H9 (cell line): ENCODE data around the gene SRP68. TPM values are rescaled to one million over a fixed set of nuclear protein-coding genes. Genes with fewer than 3 reads are reported as not detected.

ENCODE experiments used
- DNase-seq: peaks from one replicate; pipeline ENCODE4 v3.0.0-alpha.2; 2017
- H2AFZ ChIP-seq: one replicate; pipeline ENCODE4 v1.6.1; 2013; ENCODE audit warnings: mild to moderate bottlenecking, low read length, control low read depth, moderate library complexity
- H2AK5ac ChIP-seq: 2 replicates; pipeline ENCODE4 v1.6.1; 2013; ENCODE audit warnings: low read length, control low read depth, mixed read lengths; ENCODE audit not compliant: insufficient read length
- H2BK120ac ChIP-seq: one replicate; pipeline ENCODE4 v1.6.1; 2013; ENCODE audit warnings: low read depth, mild to moderate bottlenecking, low read length, control low read depth, inconsistent platforms; ENCODE audit not compliant: poor library complexity, severe bottlenecking
- H2BK12ac ChIP-seq: 2 replicates; pipeline ENCODE4 v1.6.1; 2013; ENCODE audit warnings: low read length, control low read depth, mixed read lengths, low read depth; ENCODE audit not compliant: insufficient read length
- H2BK15ac ChIP-seq: 2 replicates; pipeline ENCODE4 v1.6.1; 2013; ENCODE audit warnings: low read depth, low read length, control low read depth
- H2BK20ac ChIP-seq: one replicate; pipeline ENCODE4 v1.6.1; 2013; ENCODE audit warnings: low read depth, mild to moderate bottlenecking, low read length, control low read depth, inconsistent platforms; ENCODE audit not compliant: poor library complexity, severe bottlenecking
- H2BK5ac ChIP-seq: 2 replicates; pipeline ENCODE4 v1.6.1; 2013; ENCODE audit warnings: low read length, control low read depth, mixed read lengths; ENCODE audit not compliant: insufficient read length
- H3K14ac ChIP-seq: 2 replicates; pipeline ENCODE4 v1.6.1; 2013; ENCODE audit warnings: low read length, control low read depth; ENCODE audit not compliant: insufficient read depth
- H3K18ac ChIP-seq: 2 replicates; pipeline ENCODE4 v1.6.1; 2013; ENCODE audit warnings: low read depth, mild to moderate bottlenecking, mixed read lengths, low read length, control low read depth; ENCODE audit not compliant: insufficient read length
- H3K23ac ChIP-seq: 2 replicates; pipeline ENCODE4 v1.6.1; 2013; ENCODE audit warnings: low read length, control low read depth, mixed read lengths, low read depth; ENCODE audit not compliant: insufficient read length
- H3K23me2 ChIP-seq: 2 replicates; pipeline ENCODE4 v1.6.1; 2013; ENCODE audit warnings: low read depth, mild to moderate bottlenecking, mixed read lengths, low read length, control low read depth; ENCODE audit not compliant: insufficient read length, poor library complexity, severe bottlenecking
- H3K27ac ChIP-seq: 2 replicates; pipeline ENCODE4 v1.5.1; 2013; ENCODE audit warnings: low read length, control low read depth, mixed read lengths, low read depth; ENCODE audit not compliant: insufficient read length
- H3K27me3 ChIP-seq: 2 replicates; pipeline ENCODE4 v1.6.1; 2013; ENCODE audit warnings: low read length, control low read depth, inconsistent platforms; ENCODE audit not compliant: insufficient read depth
- H3K4ac ChIP-seq: 2 replicates; pipeline ENCODE4 v1.6.1; 2013; ENCODE audit warnings: low read depth, mild to moderate bottlenecking, control low read depth, inconsistent platforms, low read length, moderate library complexity
- H3K4me1 ChIP-seq: 2 replicates; pipeline ENCODE4 v1.6.1; 2013; ENCODE audit warnings: low read length, control low read depth, inconsistent platforms; ENCODE audit not compliant: insufficient read depth
- H3K4me2 ChIP-seq: 2 replicates; pipeline ENCODE4 v1.6.1; 2013; ENCODE audit warnings: low read length, control low read depth, mixed read lengths; ENCODE audit not compliant: insufficient read length, insufficient read depth
- H3K56ac ChIP-seq: 2 replicates; pipeline ENCODE4 v1.6.1; 2013; ENCODE audit warnings: low read depth, mild to moderate bottlenecking, mixed read lengths, low read length, control low read depth; ENCODE audit not compliant: insufficient read length
- H3K79me1 ChIP-seq: 2 replicates; pipeline ENCODE4 v1.6.1; 2013; ENCODE audit warnings: low read depth, mild to moderate bottlenecking, moderate library complexity, low read length, control low read depth, inconsistent platforms; ENCODE audit not compliant: insufficient read depth, poor library complexity, severe bottlenecking
- H3K79me2 ChIP-seq: 2 replicates; pipeline ENCODE4 v1.6.1; 2013; ENCODE audit warnings: low read length, control low read depth, inconsistent platforms; ENCODE audit not compliant: insufficient read depth
- H3K9ac ChIP-seq: 2 replicates; pipeline ENCODE4 v1.6.1; 2013; ENCODE audit warnings: low read length, control low read depth, mixed read lengths; ENCODE audit not compliant: insufficient read length; ENCODE audit errors: extremely low read depth
- H3K9me3 ChIP-seq: one replicate; pipeline ENCODE4 v1.6.1; 2013; ENCODE audit warnings: low read depth, low read length, inconsistent platforms; ENCODE audit not compliant: control insufficient read depth
- H3T11ph ChIP-seq: one replicate; pipeline ENCODE4 v1.6.1; 2013; ENCODE audit warnings: mild to moderate bottlenecking, low read length, control low read depth, inconsistent platforms
- H4K20me1 ChIP-seq: one replicate; pipeline ENCODE4 v1.6.1; 2013; ENCODE audit not compliant: control insufficient read depth, insufficient read length, insufficient read depth
- H4K5ac ChIP-seq: 2 replicates; pipeline ENCODE4 v1.6.1; 2013; ENCODE audit warnings: low read depth, mild to moderate bottlenecking, mixed read lengths, low read length, control low read depth; ENCODE audit not compliant: insufficient read length
- H4K8ac ChIP-seq: replicated peaks from 2 replicates; pipeline ENCODE4 v1.6.1; 2013; ENCODE audit warnings: low read length, control low read depth, mixed read lengths, low read depth; ENCODE audit not compliant: insufficient read length
- H4K91ac ChIP-seq: 2 replicates; pipeline ENCODE4 v1.6.1; 2013; ENCODE audit warnings: low read depth, mild to moderate bottlenecking, moderate library complexity, mixed read lengths, low read length, control low read depth; ENCODE audit not compliant: insufficient read length
- H3K27ac Mint-ChIP-seq, 3 experiments: 2 replicates in 2 of 3; 3 replicates in 1 of 3; pipeline ENCODE4 v1.8.0; 2020 to 2021; ENCODE audit warnings: mixed read lengths in 3 of 3, mild to moderate bottlenecking in 1 of 3, moderate library complexity in 1 of 3
- H3K27me3 Mint-ChIP-seq: 2 replicates; pipeline ENCODE4 v1.8.0; 2021; ENCODE audit warnings: low read depth, mild to moderate bottlenecking, moderate library complexity, mixed read lengths
- H3K36me3 Mint-ChIP-seq, 3 experiments: 2 replicates in 2 of 3; 3 replicates in 1 of 3; pipeline ENCODE4 v1.8.0; 2020 to 2021; ENCODE audit warnings: low read depth in 3 of 3, mixed read lengths in 3 of 3; ENCODE audit not compliant: insufficient read depth in 1 of 3
- H3K4me1 Mint-ChIP-seq, 2 experiments: 2 replicates each; pipeline ENCODE4 v1.8.0; 2020; ENCODE audit warnings: mixed read lengths in 2 of 2
- H3K4me3 Mint-ChIP-seq, 2 experiments: 2 replicates in 1 of 2; 3 replicates in 1 of 2; pipeline ENCODE4 v1.8.0; 2020 to 2021; ENCODE audit warnings: mild to moderate bottlenecking in 2 of 2, mixed read lengths in 2 of 2, moderate library complexity in 1 of 2
- H3K9me3 Mint-ChIP-seq, 2 experiments: 2 replicates in 1 of 2; 3 replicates in 1 of 2; pipeline ENCODE4 v1.8.0; 2020; ENCODE audit warnings: mild to moderate bottlenecking in 2 of 2, mixed read lengths in 2 of 2, moderate library complexity in 1 of 2
- CTCF ChIP-seq: fragments of 200-600 bp; sonication (generic); conservative IDR thresholded peaks from 3 replicates; pipeline ENCODE4 v1.8.0; 2021; ENCODE audit warnings: antibody characterized with exemption, mild to moderate bottlenecking
- WGBS: extraction: QIAGEN DNeasy Blood & Tissue Kit; methylation state at CpG from one replicate; pipeline ENCODE4 v1.1.7; 2013; ENCODE audit warnings: missing lambda C conversion rate, low lambda C conversion rate, mixed read lengths; ENCODE audit not compliant: insufficient read length; ENCODE audit errors: extremely low coverage; 5-methylcytosine and 5-hydroxymethylcytosine counted together
- total RNA-seq: library from RNA; stranded (reverse); gene quantifications from 2 replicates; pipeline ENCODE4 v1.2.1, GENCODE V29; 2021

SRP68 gene
- total RNA-seq, 1 experiment from 2014 or later = 86.1 TPM

GRCh38 chr17:76119409-76120371 lies 47.4 kb upstream of the SRP68 start:
- no peaks in the 10 kb centered on the region for H3K79me2 ChIP-seq
- Mint-ChIP-seq H3K27me3 (peaks cover 5% of the 10 kb centered on the region), H3K4me3 (no peak overlapping the region), H3K4me1 (peaks cover 26 to 27% of the 10 kb centered on the region in 2 experiments), H3K27ac (no peak overlapping the region), H3K36me3 (no peaks in the 10 kb centered on the region), H3K9me3 (peaks cover 0 to 2% of the 10 kb centered on the region in 2 experiments; a peak in 1 of 5 replicates)
- no peaks in the 10 kb centered on the region for H3K9me3 ChIP-seq
- no peak overlapping the region for H2BK5ac ChIP-seq
- H2AFZ ChIP-seq = no peak overlapping the region
- no peak overlapping the region for H3K9ac ChIP-seq
- no peak overlapping the region for H3K14ac ChIP-seq
- no peak overlapping the region for H3K27ac ChIP-seq
- no peaks in the 10 kb centered on the region for H4K20me1 ChIP-seq
- H2BK15ac ChIP-seq = no peak overlapping the region
- H3K27me3 ChIP-seq = no peaks in the 10 kb centered on the region
- no peak overlapping the region for H2BK12ac ChIP-seq
- H3K79me1 ChIP-seq = no peaks in the 10 kb centered on the region
- no peak overlapping the region for H3K18ac ChIP-seq
- no peaks in the 10 kb centered on the region for H3K23me2 ChIP-seq
- H2AK5ac ChIP-seq = no peak overlapping the region
- H3K23ac ChIP-seq = no peak overlapping the region
- H3K4ac ChIP-seq = no peak overlapping the region
- no peak overlapping the region for H2BK20ac ChIP-seq
- H3K56ac ChIP-seq = no peak overlapping the region
- no peak for DNase-seq
- no peak overlapping the region for H4K5ac ChIP-seq
- WGBS = no CpG with 5 or more reads among the region's 19 CpGs
- no peak for TF ChIP-seq CTCF
- no peak overlapping the region for H2BK120ac ChIP-seq
- H3K4me1 ChIP-seq = no peaks in the 10 kb centered on the region; the same call in 1 of the 2 replicates
- no peak overlapping the region for H3T11ph ChIP-seq
- H4K91ac ChIP-seq = no peak overlapping the region
- no peak overlapping the region for H3K4me2 ChIP-seq
- H4K8ac ChIP-seq = no peak overlapping the region
